GM06990 (cell line): ENCODE results near the gene DOCK1.

ENCODE experiments used
- DNase-seq: peaks from one replicate; pipeline ENCODE4 v3.0.0-alpha.2; 2011; ENCODE audit not compliant: insufficient read length; ENCODE audit errors: extremely low read depth
- H3K27me3 ChIP-seq: replicated peaks from 2 replicates; pipeline ENCODE4 v1.6.0; 2011; ENCODE audit warnings: low read length; ENCODE audit not compliant: control insufficient read depth, insufficient read depth
- H3K36me3 ChIP-seq: 2 replicates; pipeline ENCODE4 v1.5.1; 2011; ENCODE audit warnings: low read length; ENCODE audit not compliant: control insufficient read depth, insufficient read depth
- H3K4me3 ChIP-seq: replicated peaks from 2 replicates; pipeline ENCODE4 v1.5.1; 2011; ENCODE audit warnings: low read depth, mild to moderate bottlenecking, control low read depth, low read length
- CTCF ChIP-seq: IDR thresholded peaks from 2 replicates; pipeline ENCODE4 v1.5.1; 2011; ENCODE audit warnings: low read length, control low read depth, mild to moderate bottlenecking, inconsistent platforms; ENCODE audit not compliant: insufficient read depth, poor library complexity, severe bottlenecking

Gene DOCK1

DNA sequence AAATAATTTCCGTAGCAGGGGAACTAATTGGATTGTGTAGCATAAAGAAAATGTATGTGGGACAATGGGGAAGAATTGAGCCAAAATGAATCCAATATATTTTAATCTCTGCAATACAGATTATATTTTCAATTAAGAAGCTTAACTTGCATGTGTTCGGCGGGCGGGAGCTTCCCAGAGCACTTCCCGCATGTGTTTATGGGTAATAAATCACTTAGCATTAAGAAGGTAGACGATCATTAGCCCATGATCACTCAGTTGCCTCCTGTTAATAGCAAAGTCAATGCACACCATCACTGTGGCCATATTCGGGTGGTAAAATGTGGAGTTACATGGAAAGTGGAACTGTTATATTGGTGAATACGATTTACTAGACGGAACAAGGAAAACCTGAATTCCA is 414.0 kb downstream of the DOCK1 start:
- no peak for DNase-seq
- TF ChIP-seq CTCF, result no peak
- H3K36me3 ChIP-seq, result no peaks in the 10 kb centered on the region

GRCh38 chr10:127319691-127320090 is 414.5 kb downstream of the DOCK1 start:
- no peak for TF ChIP-seq CTCF

More for the DNA sequence above, 414.0 kb downstream of the DOCK1 start:
- H3K27me3 ChIP-seq, result no peaks in the 10 kb centered on the region
- no peak overlapping the region for H3K4me3 ChIP-seq

DNA sequence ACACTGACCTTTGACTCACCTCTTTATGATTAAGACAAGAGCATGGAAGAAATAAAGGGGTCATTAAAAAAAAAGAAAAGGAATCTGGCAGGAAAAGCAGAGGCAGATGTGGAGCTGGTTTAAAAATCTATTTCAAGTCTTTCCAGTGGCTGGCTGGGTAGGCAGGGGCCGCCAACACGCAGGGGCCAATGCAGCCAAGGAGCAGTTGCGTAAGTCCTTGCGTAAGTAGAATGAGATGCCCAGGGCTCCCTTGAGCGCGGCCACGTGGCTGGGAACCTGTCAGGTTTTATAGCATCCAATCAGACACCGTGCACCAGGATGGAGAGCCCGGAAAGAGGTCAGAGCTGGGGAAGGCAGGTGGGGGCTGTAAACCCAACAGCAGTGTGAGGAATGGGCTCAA is 414.9 kb downstream of the DOCK1 start:
- no peak for DNase-seq
- no peaks in the 10 kb centered on the region for H3K27me3 ChIP-seq
- TF ChIP-seq CTCF, result no peak
- no peak overlapping the region for H3K4me3 ChIP-seq
- no peaks in the 10 kb centered on the region for H3K36me3 ChIP-seq

More at GRCh38 chr10:127319691-127320090, 414.5 kb downstream of the DOCK1 start:
- no peak overlapping the region for H3K4me3 ChIP-seq
- DNase-seq, result no peak
- no peaks in the 10 kb centered on the region for H3K27me3 ChIP-seq
- H3K36me3 ChIP-seq, result no peaks in the 10 kb centered on the region

DNA sequence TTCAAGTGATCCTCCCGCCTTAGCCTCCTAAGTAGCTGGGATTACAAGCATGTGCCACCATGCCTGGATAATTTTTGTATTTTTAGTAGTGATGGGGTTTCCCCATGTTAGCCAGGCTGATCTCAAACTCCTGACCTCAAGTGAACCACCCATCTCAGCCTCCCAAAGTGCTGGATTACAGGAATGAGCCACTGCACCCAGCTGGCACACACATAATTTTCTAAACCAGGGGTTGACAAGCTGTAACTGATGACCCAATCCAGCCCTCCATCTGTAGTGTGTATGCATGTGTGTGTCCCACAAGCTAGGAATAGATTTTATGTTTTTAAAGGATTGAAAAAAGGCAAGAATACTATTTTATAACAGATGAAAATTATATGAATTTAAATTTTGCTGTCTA is 417.1 kb downstream of the DOCK1 start:
- Histone ChIP-seq H3K4me3 (no peak overlapping the region), H3K27me3 (no peaks in the 10 kb centered on the region), H3K36me3 (no peaks in the 10 kb centered on the region)
- no peak for DNase-seq
- TF ChIP-seq CTCF, result no peak

DNA sequence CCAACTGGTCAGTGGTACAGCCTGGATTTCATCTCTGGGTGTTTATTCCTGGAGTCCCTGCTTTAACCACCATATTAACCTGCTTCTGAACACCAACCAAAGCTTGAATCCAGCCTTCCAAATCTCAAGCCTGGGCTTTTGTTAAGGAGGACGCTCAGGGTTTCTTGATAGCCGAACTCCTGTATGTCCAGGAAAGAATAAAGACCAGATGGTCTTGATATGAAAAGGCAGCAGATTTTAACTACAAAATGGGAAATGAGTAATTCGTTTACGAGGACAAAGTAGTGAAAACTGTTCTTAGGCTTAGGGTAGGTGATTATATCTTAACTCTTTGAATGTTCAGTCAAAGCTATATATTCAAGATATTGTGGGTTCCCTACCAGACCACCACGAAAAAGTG is 420.3 kb downstream of the DOCK1 start:
- no peak overlapping the region for H3K4me3 ChIP-seq
- DNase-seq, result no peak
- no peaks in the 10 kb centered on the region for H3K27me3 ChIP-seq
- no peaks in the 10 kb centered on the region for H3K36me3 ChIP-seq
- TF ChIP-seq CTCF, result no peak

DNA sequence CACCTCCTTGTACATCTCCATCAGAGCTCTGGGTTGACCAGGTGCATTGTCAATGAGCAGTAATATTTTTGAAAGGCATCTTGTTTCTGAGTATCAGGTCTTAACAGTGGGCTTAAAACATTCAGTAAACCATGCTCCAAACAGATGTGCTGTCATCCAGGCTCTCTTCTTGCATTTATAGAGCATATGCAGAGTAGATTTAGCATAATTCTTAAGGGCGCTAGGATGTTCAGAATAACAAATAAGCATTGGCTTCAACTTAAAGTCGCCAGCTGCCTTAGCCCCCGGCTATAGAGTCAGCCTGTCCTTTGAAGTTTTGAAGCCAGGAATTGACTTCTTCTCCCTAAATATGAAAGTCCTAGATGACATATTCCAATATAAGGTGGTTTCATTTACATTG is 421.7 kb downstream of the DOCK1 start:
- no peak for TF ChIP-seq CTCF
- Histone ChIP-seq H3K36me3 (no peaks in the 10 kb centered on the region), H3K4me3 (no peak overlapping the region), H3K27me3 (no peaks in the 10 kb centered on the region)
- no peak for DNase-seq
